SK-N-SH treated with all-trans-retinoic acid at 6 μM for 48 hours (cell line): ENCODE data around the gene ZFAND3.

Experiments
- ATAC-seq: fragments of 200-7000 bp; cut with Tn5 transposase; 3 replicates; pipeline ENCODE4 v1.9.1; 2020; ENCODE audit warnings: mild to moderate bottlenecking, moderate library complexity
- ARNTL ChIP-seq: fragments of 450-650 bp; formaldehyde crosslinking; IDR thresholded peaks from 2 replicates; pipeline ENCODE4 v1.5.0; 2020; ENCODE audit warnings: low read depth, mild to moderate bottlenecking, moderate library complexity, borderline replicate concordance
- BACH2 ChIP-seq: fragments of 250-450 bp; sonication (Bioruptor Pico); IDR thresholded peaks from 2 replicates; pipeline ENCODE4 v1.9.0; 2021; ENCODE audit warnings: mild to moderate bottlenecking, borderline replicate concordance
- CSDC2 ChIP-seq: fragments of 250-450 bp; sonication (Bioruptor Pico); IDR thresholded peaks from 2 replicates; pipeline ENCODE4 v1.5.0; 2020; ENCODE audit warnings: mild to moderate bottlenecking, moderate library complexity
- CSRNP3 ChIP-seq: fragments of 250-450 bp; sonication (Bioruptor Pico); IDR thresholded peaks from 2 replicates; pipeline ENCODE4 v1.5.1; 2021; ENCODE audit warnings: mild to moderate bottlenecking, moderate library complexity
- ESRRG ChIP-seq: fragments of 250-450 bp; sonication (Bioruptor Pico); IDR thresholded peaks from 2 replicates; pipeline ENCODE4 v1.6.1; 2021; ENCODE audit warnings: mild to moderate bottlenecking
- GLIS3 ChIP-seq: fragments of 250-450 bp; sonication (Bioruptor Pico); IDR thresholded peaks from 2 replicates; pipeline ENCODE4 v1.5.0; 2020; ENCODE audit warnings: mild to moderate bottlenecking, moderate library complexity
- ISL1 ChIP-seq: fragments of 250-450 bp; sonication (Bioruptor Pico); IDR thresholded peaks from 2 replicates; pipeline ENCODE4 v2.1.2; 2022; ENCODE audit warnings: mild to moderate bottlenecking, moderate library complexity
- OSR1 ChIP-seq: fragments of 250-450 bp; sonication (Bioruptor Pico); IDR thresholded peaks from 2 replicates; pipeline ENCODE4 v1.8.0; 2022; ENCODE audit warnings: moderate library complexity, mild to moderate bottlenecking, inconsistent platforms
- PATZ1 ChIP-seq: fragments of 250-450 bp; sonication (Bioruptor Pico); IDR thresholded peaks from 2 replicates; pipeline ENCODE4 v1.8.0; 2020; ENCODE audit warnings: mild to moderate bottlenecking, moderate library complexity, borderline replicate concordance
- POU6F1 ChIP-seq: fragments of 250-450 bp; sonication (Bioruptor Pico); IDR thresholded peaks from 2 replicates; pipeline ENCODE4 v1.8.0; 2021; ENCODE audit warnings: low read depth, mild to moderate bottlenecking, moderate library complexity, borderline replicate concordance
- PPARA ChIP-seq: fragments of 250-450 bp; sonication (Bioruptor Pico); IDR thresholded peaks from 2 replicates; pipeline ENCODE4 v1.5.0; 2020; ENCODE audit warnings: mild to moderate bottlenecking, borderline replicate concordance
- RARB ChIP-seq: fragments of 250-450 bp; sonication (Bioruptor Pico); IDR thresholded peaks from 2 replicates; pipeline ENCODE4 v1.8.0; 2021; ENCODE audit warnings: mild to moderate bottlenecking, moderate library complexity
- TCF4 ChIP-seq: fragments of 250-450 bp; sonication (Bioruptor Pico); IDR thresholded peaks from 2 replicates; pipeline ENCODE4 v1.8.0; 2021; ENCODE audit warnings: mild to moderate bottlenecking, moderate library complexity, borderline replicate concordance
- TOX ChIP-seq: fragments of 250-450 bp; sonication (Bioruptor Pico); IDR thresholded peaks from 2 replicates; pipeline ENCODE4 v1.8.0; 2021; ENCODE audit warnings: mild to moderate bottlenecking, moderate library complexity, borderline replicate concordance
- ZC3H10 ChIP-seq: fragments of 250-450 bp; sonication (Bioruptor Pico); IDR thresholded peaks from 2 replicates; pipeline ENCODE4 v1.5.1; 2021; ENCODE audit warnings: mild to moderate bottlenecking, moderate library complexity
- ZFP30 ChIP-seq: fragments of 450-650 bp; formaldehyde crosslinking; IDR thresholded peaks from 2 replicates; pipeline ENCODE4 v1.5.0; 2022; ENCODE audit warnings: mild to moderate bottlenecking, moderate library complexity
- ZNF565 ChIP-seq: fragments of 450-650 bp; formaldehyde crosslinking; conservative IDR thresholded peaks from 2 replicates; pipeline ENCODE4 v1.5.0; 2020; ENCODE audit warnings: low read depth, mild to moderate bottlenecking, moderate library complexity
- ZNF70 ChIP-seq: fragments of 450-650 bp; formaldehyde crosslinking; IDR thresholded peaks from 2 replicates; pipeline ENCODE4 v1.5.0; 2020; ENCODE audit warnings: mild to moderate bottlenecking, moderate library complexity
- ZNF8 ChIP-seq: fragments of 450-650 bp; formaldehyde crosslinking; IDR thresholded peaks from 2 replicates; pipeline ENCODE4 v1.5.0; 2020; ENCODE audit warnings: mild to moderate bottlenecking, moderate library complexity
- TF ChIP-seq, protein P1 (sequence below): fragments of 250-450 bp; sonication (Bioruptor Pico); IDR thresholded peaks from 2 replicates; pipeline ENCODE4 v1.5.1; 2020; ENCODE audit warnings: low read depth, mild to moderate bottlenecking, moderate library complexity
- TF ChIP-seq, protein P2 (sequence below): fragments of 250-450 bp; sonication (Bioruptor Pico); IDR thresholded peaks from 2 replicates; pipeline ENCODE4 v1.5.0; 2020; ENCODE audit warnings: mild to moderate bottlenecking, moderate library complexity

The ZFAND3 gene

GRCh38 chr6:37868447-37868825, 48.9 kb downstream of the ZFAND3 start:
- ATAC-seq, result peak; percentile 30; the same call in 2 of the 3 replicates
- TF ChIP-seq ZNF70 (CRISPR knock-in tag) (no peak), TCF4 (no peak), GLIS3 (CRISPR knock-in tag) (no peak), ZNF565 (CRISPR knock-in tag) (no peak), ISL1 (CRISPR knock-in tag) (no peak)

DNA sequence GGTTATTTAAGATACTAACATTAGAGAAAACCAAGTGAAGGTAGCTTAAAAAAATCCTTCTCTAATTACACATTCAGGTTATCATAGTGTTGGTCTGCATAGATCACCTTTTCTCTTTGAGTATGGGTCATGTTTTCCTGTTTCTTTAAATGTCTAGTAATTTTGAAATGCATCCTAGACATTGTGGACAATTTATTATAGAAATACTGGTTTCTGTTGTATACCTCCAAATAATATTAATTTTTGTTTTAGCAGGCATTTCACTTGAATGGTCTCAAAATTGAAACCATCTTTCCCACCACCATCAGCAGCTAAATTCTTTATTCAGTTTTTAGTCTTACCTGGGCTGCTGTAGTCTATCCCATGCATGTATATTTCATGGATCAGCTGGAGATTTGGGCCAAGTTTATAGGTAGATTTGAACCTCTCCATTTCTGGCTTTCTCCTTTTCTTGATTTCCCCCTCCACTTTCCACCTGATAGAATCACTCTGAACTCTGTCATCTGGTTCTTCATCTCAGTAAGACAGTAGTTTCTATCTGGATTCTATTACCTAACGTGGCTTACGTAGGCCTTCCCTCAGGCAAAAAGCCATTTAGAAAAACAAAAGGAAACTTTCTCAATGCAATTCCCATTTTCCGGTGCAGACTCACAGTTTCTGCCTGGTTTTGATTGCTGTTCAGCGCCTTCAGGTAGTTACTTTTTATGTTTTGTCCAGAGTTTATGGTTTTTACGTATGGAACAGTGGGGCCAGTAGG, 52.3 kb downstream of the ZFAND3 start:
- TF ChIP-seq ESRRG (CRISPR knock-in tag) (no peak), ZNF8 (CRISPR knock-in tag) (no peak), ZFP30 (no peak), ARNTL (no peak), BACH2 (CRISPR knock-in tag) (no peak), TOX (no peak), ZNF565 (CRISPR knock-in tag) (no peak), TCF4 (no peak), RARB (CRISPR knock-in tag) (no peak), ZC3H10 (CRISPR knock-in tag) (no peak)
- TF ChIP-seq, protein P1, sequence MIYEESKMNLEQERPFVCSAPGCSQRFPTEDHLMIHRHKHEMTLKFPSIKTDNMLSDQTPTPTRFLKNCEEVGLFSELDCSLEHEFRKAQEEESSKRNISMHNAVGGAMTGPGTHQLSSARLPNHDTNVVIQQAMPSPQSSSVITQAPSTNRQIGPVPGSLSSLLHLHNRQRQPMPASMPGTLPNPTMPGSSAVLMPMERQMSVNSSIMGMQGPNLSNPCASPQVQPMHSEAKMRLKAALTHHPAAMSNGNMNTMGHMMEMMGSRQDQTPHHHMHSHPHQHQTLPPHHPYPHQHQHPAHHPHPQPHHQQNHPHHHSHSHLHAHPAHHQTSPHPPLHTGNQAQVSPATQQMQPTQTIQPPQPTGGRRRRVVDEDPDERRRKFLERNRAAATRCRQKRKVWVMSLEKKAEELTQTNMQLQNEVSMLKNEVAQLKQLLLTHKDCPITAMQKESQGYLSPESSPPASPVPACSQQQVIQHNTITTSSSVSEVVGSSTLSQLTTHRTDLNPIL, result no peak
- no peak for ATAC-seq

GRCh38 chr6:37872373-37872745, 52.8 kb downstream of the ZFAND3 start:
- ATAC-seq, result no peak
- TF ChIP-seq, protein P2, sequence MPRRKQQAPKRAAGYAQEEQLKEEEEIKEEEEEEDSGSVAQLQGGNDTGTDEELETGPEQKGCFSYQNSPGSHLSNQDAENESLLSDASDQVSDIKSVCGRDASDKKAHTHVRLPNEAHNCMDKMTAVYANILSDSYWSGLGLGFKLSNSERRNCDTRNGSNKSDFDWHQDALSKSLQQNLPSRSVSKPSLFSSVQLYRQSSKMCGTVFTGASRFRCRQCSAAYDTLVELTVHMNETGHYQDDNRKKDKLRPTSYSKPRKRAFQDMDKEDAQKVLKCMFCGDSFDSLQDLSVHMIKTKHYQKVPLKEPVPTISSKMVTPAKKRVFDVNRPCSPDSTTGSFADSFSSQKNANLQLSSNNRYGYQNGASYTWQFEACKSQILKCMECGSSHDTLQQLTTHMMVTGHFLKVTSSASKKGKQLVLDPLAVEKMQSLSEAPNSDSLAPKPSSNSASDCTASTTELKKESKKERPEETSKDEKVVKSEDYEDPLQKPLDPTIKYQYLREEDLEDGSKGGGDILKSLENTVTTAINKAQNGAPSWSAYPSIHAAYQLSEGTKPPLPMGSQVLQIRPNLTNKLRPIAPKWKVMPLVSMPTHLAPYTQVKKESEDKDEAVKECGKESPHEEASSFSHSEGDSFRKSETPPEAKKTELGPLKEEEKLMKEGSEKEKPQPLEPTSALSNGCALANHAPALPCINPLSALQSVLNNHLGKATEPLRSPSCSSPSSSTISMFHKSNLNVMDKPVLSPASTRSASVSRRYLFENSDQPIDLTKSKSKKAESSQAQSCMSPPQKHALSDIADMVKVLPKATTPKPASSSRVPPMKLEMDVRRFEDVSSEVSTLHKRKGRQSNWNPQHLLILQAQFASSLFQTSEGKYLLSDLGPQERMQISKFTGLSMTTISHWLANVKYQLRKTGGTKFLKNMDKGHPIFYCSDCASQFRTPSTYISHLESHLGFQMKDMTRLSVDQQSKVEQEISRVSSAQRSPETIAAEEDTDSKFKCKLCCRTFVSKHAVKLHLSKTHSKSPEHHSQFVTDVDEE, result no peak
- no peak for TF ChIP-seq ZNF8 (CRISPR knock-in tag)
- no peak for TF ChIP-seq PATZ1 (CRISPR knock-in tag)
- TF ChIP-seq CSDC2 (CRISPR knock-in tag), result no peak
- TF ChIP-seq, protein P1, result no peak
- no peak for TF ChIP-seq ESRRG (CRISPR knock-in tag)
- no peak for TF ChIP-seq GLIS3 (CRISPR knock-in tag)
- no peak for TF ChIP-seq ZC3H10 (CRISPR knock-in tag)
- no peak for TF ChIP-seq TOX
- no peak for TF ChIP-seq CSRNP3 (CRISPR knock-in tag)
- TF ChIP-seq ZNF70 (CRISPR knock-in tag), result no peak
- no peak for TF ChIP-seq RARB (CRISPR knock-in tag)
- no peak for TF ChIP-seq TCF4
- TF ChIP-seq PPARA (CRISPR knock-in tag), result no peak
- TF ChIP-seq ZFP30, result no peak
- no peak for TF ChIP-seq ISL1 (CRISPR knock-in tag)

DNA sequence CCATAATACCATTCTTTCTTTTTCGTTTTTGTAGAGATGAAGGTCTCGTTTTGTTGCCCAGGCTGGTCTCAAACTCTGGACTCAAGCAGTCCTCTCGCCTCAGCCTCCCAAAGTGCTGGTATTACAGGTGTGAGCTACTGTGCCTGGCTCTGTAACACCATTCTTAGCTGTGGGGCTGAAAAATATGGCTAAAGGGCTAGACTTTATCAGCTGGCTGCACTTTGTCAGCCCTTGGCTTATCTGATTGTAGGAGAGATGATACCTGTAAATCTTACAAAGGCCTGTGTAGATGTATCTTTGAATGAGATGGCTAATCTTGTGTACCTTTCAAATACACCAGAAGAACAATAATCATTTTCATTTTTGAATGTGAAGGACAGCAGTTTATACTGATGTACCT, 55.2 kb downstream of the ZFAND3 start:
- TF ChIP-seq OSR1 (CRISPR knock-in tag) (no peak), POU6F1 (CRISPR knock-in tag) (no peak)
- ATAC-seq, result no peak
